Measurements from ENCODE around the gene LTBP2. TPM values are rescaled to one million over a fixed set of nuclear protein-coding genes. Genes with fewer than 3 reads are reported as not detected.

The LTBP2 gene
- total and polyA plus RNA-seq, 2 of the 13 experiments (the other 11 are each of a cell fraction or from before 2014, with no cell fraction given): 0.20 to 0.41 TPM

DNA sequence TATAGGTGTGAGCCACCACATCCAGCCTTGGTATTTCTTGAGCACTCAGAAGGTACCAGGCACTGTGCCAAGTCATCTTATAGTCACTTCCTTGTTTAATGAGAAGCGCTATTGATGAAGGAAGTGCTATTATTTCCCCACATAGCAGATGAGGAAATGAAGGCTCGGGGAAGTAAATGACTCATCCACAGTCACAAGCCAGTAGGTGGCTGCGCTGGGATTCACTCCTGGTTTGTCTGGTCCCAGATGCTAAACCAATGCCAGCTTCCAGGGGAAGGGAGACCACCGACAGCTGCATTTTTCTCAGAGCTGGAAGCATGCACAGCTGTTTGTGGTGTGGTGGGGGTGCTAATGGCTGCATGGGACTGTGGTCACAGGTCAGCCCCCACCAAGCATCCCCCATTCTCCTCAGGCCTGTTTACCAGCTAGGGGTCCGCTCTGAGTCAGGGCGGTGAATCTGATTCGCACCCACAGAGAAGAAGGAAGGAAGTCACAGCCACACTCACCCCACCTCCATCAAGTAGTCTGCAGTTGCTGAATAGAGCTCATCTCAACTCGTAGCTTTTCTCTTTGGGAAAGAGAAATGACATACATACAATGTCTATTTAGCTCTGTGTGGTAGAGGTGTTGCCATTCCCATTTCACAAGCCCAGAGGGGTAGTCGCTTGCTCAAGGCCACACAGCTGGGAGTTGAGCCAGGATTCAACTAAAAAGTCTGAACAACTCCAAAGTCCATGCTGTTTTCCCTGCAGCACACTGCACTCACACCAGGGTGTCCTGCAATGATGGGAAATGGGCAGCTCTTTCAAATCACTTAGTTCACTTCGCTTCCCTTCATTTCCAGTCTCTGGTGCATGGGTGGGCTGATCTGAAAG, 6.3 kb upstream of the LTBP2 start (continued):
- no peak for TF ChIP-seq ZFP37 (CRISPR knock-in tag; IDR thresholded peaks at IDR 0.05; ENCODE audit: borderline replicate concordance)
- no peak for TF ChIP-seq CHD4 (IDR thresholded peaks at IDR 0.05; ENCODE audit: borderline replicate concordance, low read length)
- TF ChIP-seq SSRP1 (CRISPR knock-in tag; IDR thresholded peaks at IDR 0.05): no peak
- no peak for TF ChIP-seq ZNF232 (CRISPR knock-in tag; IDR thresholded peaks at IDR 0.05; ENCODE audit: borderline replicate concordance)
- TF ChIP-seq SNRNP70 (IDR thresholded peaks at IDR 0.05; ENCODE audit: low read depth, low read length): no peak
- no peak for TF ChIP-seq THYN1 (CRISPR knock-in tag; IDR thresholded peaks at IDR 0.05; ENCODE audit: borderline replicate concordance, low read depth)
- TF ChIP-seq YEATS4 (CRISPR knock-in tag; IDR thresholded peaks at IDR 0.05; ENCODE audit: borderline replicate concordance): no peak
- no peak for TF ChIP-seq TBL1XR1 (IDR thresholded peaks at IDR 0.05; ENCODE audit: borderline replicate concordance, low read length, partially characterized antibody)
- TF ChIP-seq IRF2 (CRISPR knock-in tag; IDR thresholded peaks at IDR 0.05): no peak
- TF ChIP-seq E2F2 (CRISPR knock-in tag; IDR thresholded peaks at IDR 0.05; ENCODE audit: borderline replicate concordance): no peak
- no peak for TF ChIP-seq GTF2F1 (IDR thresholded peaks at IDR 0.05; ENCODE audit: low read length)
- TF ChIP-seq SRY (CRISPR knock-in tag; IDR thresholded peaks at IDR 0.05): no peak
- TF ChIP-seq SALL1 (CRISPR knock-in tag; IDR thresholded peaks at IDR 0.05): peak; percentile 61; the same call in 1 of the 2 replicates
- no peak for TF ChIP-seq WIZ (CRISPR knock-in tag; IDR thresholded peaks at IDR 0.05)
- TF ChIP-seq, protein P1, sequence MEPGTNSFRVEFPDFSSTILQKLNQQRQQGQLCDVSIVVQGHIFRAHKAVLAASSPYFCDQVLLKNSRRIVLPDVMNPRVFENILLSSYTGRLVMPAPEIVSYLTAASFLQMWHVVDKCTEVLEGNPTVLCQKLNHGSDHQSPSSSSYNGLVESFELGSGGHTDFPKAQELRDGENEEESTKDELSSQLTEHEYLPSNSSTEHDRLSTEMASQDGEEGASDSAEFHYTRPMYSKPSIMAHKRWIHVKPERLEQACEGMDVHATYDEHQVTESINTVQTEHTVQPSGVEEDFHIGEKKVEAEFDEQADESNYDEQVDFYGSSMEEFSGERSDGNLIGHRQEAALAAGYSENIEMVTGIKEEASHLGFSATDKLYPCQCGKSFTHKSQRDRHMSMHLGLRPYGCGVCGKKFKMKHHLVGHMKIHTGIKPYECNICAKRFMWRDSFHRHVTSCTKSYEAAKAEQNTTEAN (CRISPR knock-in tag; conservative IDR thresholded peaks at IDR 0.05): no peak
- TF ChIP-seq ZNF792 (CRISPR knock-in tag; IDR thresholded peaks at IDR 0.05): peak; percentile 63; the same call in 1 of the 2 replicates
- TF ChIP-seq ZNF362 (CRISPR knock-in tag; IDR thresholded peaks at IDR 0.05; ENCODE audit: borderline replicate concordance): no peak
- TF ChIP-seq ZSCAN5A (CRISPR knock-in tag; IDR thresholded peaks at IDR 0.05; ENCODE audit: borderline replicate concordance): no peak
- no peak for TF ChIP-seq ZIK1 (CRISPR knock-in tag; IDR thresholded peaks at IDR 0.05; ENCODE audit: borderline replicate concordance, low read depth)
- no peak for TF ChIP-seq ZNF317 (CRISPR knock-in tag; IDR thresholded peaks at IDR 0.05)
- TF ChIP-seq, protein P2, sequence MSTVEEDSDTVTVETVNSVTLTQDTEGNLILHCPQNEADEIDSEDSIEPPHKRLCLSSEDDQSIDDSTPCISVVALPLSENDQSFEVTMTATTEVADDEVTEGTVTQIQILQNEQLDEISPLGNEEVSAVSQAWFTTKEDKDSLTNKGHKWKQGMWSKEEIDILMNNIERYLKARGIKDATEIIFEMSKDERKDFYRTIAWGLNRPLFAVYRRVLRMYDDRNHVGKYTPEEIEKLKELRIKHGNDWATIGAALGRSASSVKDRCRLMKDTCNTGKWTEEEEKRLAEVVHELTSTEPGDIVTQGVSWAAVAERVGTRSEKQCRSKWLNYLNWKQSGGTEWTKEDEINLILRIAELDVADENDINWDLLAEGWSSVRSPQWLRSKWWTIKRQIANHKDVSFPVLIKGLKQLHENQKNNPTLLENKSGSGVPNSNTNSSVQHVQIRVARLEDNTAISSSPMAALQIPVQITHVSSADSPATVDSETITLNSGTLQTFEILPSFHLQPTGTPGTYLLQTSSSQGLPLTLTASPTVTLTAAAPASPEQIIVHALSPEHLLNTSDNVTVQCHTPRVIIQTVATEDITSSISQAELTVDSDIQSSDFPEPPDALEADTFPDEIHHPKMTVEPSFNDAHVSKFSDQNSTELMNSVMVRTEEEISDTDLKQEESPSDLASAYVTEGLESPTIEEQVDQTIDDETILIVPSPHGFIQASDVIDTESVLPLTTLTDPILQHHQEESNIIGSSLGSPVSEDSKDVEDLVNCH (CRISPR knock-in tag; IDR thresholded peaks at IDR 0.05): no peak
- no peak for TF ChIP-seq ZBTB7B (CRISPR knock-in tag; IDR thresholded peaks at IDR 0.05)

All from HepG2 (cell line).